Ascending aorta (tissue), 2 donors: ENCODE data around the gene TLR5. TPM values are rescaled to one million over a fixed set of nuclear protein-coding genes. Genes with fewer than 3 reads are reported as not detected.

ENCODE experiments used
- DNase-seq, 2 donors: peaks; one replicate each; pipeline ENCODE4 v3.0.0-alpha.2; 2019; ENCODE audit warnings: low spot score in 2 of 2
- H3K27ac ChIP-seq, 2 donors: fragments of 200-600 bp; sonication (generic); one replicate each; pipeline ENCODE4 v1.5.1; 2016 to 2017; ENCODE audit warnings: mild to moderate bottlenecking in 1 of 2
- H3K27me3 ChIP-seq: fragments of 200-600 bp; sonication (generic); one replicate; pipeline ENCODE4 v1.5.1; 2017
- H3K36me3 ChIP-seq, 2 donors: fragments of 200-600 bp; sonication (generic); one replicate each; pipeline ENCODE4 v1.5.1; 2016
- H3K4me1 ChIP-seq, 2 donors: fragments of 200-600 bp; sonication (generic); one replicate each; pipeline ENCODE4 v1.5.1; 2016 to 2017; ENCODE audit warnings: mild to moderate bottlenecking in 1 of 2
- H3K4me3 ChIP-seq, 2 donors: fragments of 200-600 bp; sonication (generic); one replicate each; pipeline ENCODE4 v1.5.1; 2016 to 2017; ENCODE audit warnings: mild to moderate bottlenecking in 1 of 2
- H3K9me3 ChIP-seq, 2 donors: fragments of 200-600 bp; sonication (generic); one replicate each; pipeline ENCODE4 v1.5.1; 2016
- CTCF ChIP-seq, 3 experiments: fragments of 200-600 bp in 2 of 3; fragments of 450-650 bp in 1 of 3; sonication (generic) in 2 of 3; IDR thresholded peaks; one replicate each; pipeline ENCODE4 v1.5.1; 2016 to 2019; ENCODE audit warnings: antibody characterized with exemption in 3 of 3, mild to moderate bottlenecking in 1 of 3, moderate library complexity in 1 of 3
- intact Hi-C: fragments of 100-400 bp; cut with DNase I; formaldehyde crosslinking; loops from one replicate; pipeline ENCODE4 v1.15.1; 2023
- total RNA-seq: library from RNA; depleted of rRNA; stranded (reverse); fragments of >200 nt; gene quantifications from one replicate; pipeline ENCODE4 v1.1.0, GENCODE V29; 2016

Gene TLR5
- total RNA-seq, 1 donor from 2014 or later, result 3.9 TPM

GRCh38 chr1:223109581-223110026 lies 33.4 kb downstream of the TLR5 start:
- no peak for TF ChIP-seq CTCF (IDR thresholded peaks at IDR 0.05)
- H3K27ac ChIP-seq, result no peak overlapping the region
- H3K36me3 ChIP-seq, result no peaks in the 10 kb centered on the region
- H3K4me1 ChIP-seq, result peaks cover 0 to 2% of the 10 kb centered on the region in 2 donors
- no peaks in the 10 kb centered on the region for H3K27me3 ChIP-seq
- no peak overlapping the region for H3K4me3 ChIP-seq
- DNase-seq, result no peak
- no peaks in the 10 kb centered on the region for H3K9me3 ChIP-seq
- intact Hi-C loops, result no loop called here

- no peak overlapping the region for H3K27ac ChIP-seq
- no peak for DNase-seq
- intact Hi-C loops, result no loop called here
- no peak overlapping the region for H3K4me3 ChIP-seq
- TF ChIP-seq CTCF (IDR thresholded peaks at IDR 0.05), result no peak
- no peaks in the 10 kb centered on the region for H3K9me3 ChIP-seq
- no peaks in the 10 kb centered on the region for H3K27me3 ChIP-seq
- no peaks in the 10 kb centered on the region for H3K36me3 ChIP-seq
- no peaks in the 10 kb centered on the region for H3K4me1 ChIP-seq
Observed at GRCh38 chr1:223106856-223107255, 36.2 kb downstream of the TLR5 start.

- H3K27me3 ChIP-seq, result no peaks in the 10 kb centered on the region
- H3K4me3 ChIP-seq, result no peak overlapping the region
- DNase-seq, result no peak
- H3K36me3 ChIP-seq, result no peaks in the 10 kb centered on the region
- no peak overlapping the region for H3K27ac ChIP-seq
- no peak for TF ChIP-seq CTCF (IDR thresholded peaks at IDR 0.05)
- intact Hi-C loops, result no loop called here
- no peaks in the 10 kb centered on the region for H3K4me1 ChIP-seq
- H3K9me3 ChIP-seq, result no peaks in the 10 kb centered on the region
Observed at GRCh38 chr1:223105568-223105967, 37.5 kb downstream of the TLR5 start.

- H3K9me3 ChIP-seq, result no peaks in the 10 kb centered on the region
- no peaks in the 10 kb centered on the region for H3K4me1 ChIP-seq
- no peak overlapping the region for H3K27ac ChIP-seq
- no peak for TF ChIP-seq CTCF (IDR thresholded peaks at IDR 0.05)
- H3K36me3 ChIP-seq, result no peaks in the 10 kb centered on the region
- intact Hi-C loops, result no loop called here
- no peak overlapping the region for H3K4me3 ChIP-seq
- DNase-seq, result no peak
- no peaks in the 10 kb centered on the region for H3K27me3 ChIP-seq
Observed at GRCh38 chr1:223102797-223103533, 40.1 kb downstream of the TLR5 start.

GRCh38 chr1:223097713-223098112 lies 45.3 kb downstream of the TLR5 start:
- DNase-seq, result no peak
- Histone ChIP-seq H3K27ac (no peak overlapping the region), H3K4me3 (no peak overlapping the region), H3K36me3 (no peaks in the 10 kb centered on the region), H3K4me1 (no peaks in the 10 kb centered on the region), H3K27me3 (no peaks in the 10 kb centered on the region), H3K9me3 (no peaks in the 10 kb centered on the region)
- intact Hi-C loops, result no loop called here
- TF ChIP-seq CTCF (IDR thresholded peaks at IDR 0.05), result no peak
